HL-60 (cell line): ENCODE data around the gene FN1.

Experiments used
- DNase-seq, 2 experiments: peaks; one replicate each; pipeline ENCODE4 v3.0.0-alpha.2; 2010 to 2020; ENCODE audit warnings: low read depth in 1 of 2, low spot score in 1 of 2
- H3K27ac ChIP-seq: fragments of 250-450 bp; sonication (Bioruptor Pico); replicated peaks from 2 replicates; pipeline ENCODE4 v1.5.1; 2020; ENCODE audit warnings: mild to moderate bottlenecking, moderate library complexity
- H3K27me3 ChIP-seq: fragments of 250-450 bp; sonication (Bioruptor Pico); 2 replicates; pipeline ENCODE4 v1.5.1; 2021; ENCODE audit warnings: mild to moderate bottlenecking, moderate library complexity; ENCODE audit not compliant: insufficient read depth, poor library complexity, severe bottlenecking
- H3K4me3 ChIP-seq: replicated peaks from 2 replicates; pipeline ENCODE4 v1.5.1; 2011; ENCODE audit warnings: mild to moderate bottlenecking, control low read depth, low read length; ENCODE audit not compliant: insufficient read depth
- CTCF ChIP-seq: IDR thresholded peaks from one replicate; pipeline ENCODE4 v1.5.1; 2011; ENCODE audit warnings: low read length, control low read depth, inconsistent platforms; ENCODE audit not compliant: insufficient read depth
- GABPA ChIP-seq: IDR thresholded peaks from 2 replicates; pipeline ENCODE4 v1.6.1; 2012; ENCODE audit warnings: low read depth
- POLR2AphosphoS5 ChIP-seq: IDR thresholded peaks from 2 replicates; pipeline ENCODE4 v1.6.1; 2012; ENCODE audit warnings: low read depth
- REST ChIP-seq: IDR thresholded peaks from 2 replicates; pipeline ENCODE4 v1.6.1; 2012; ENCODE audit warnings: low read depth; ENCODE audit not compliant: insufficient replicate concordance
- SPI1 ChIP-seq: IDR thresholded peaks from 2 replicates; pipeline ENCODE4 v1.6.1; 2012; ENCODE audit warnings: low read depth, mild to moderate bottlenecking, borderline replicate concordance

FN1 gene

GRCh38 chr2:215476424-215476823, 40.6 kb upstream of the FN1 start:
- no peak overlapping the region for H3K27ac ChIP-seq

GRCh38 chr2:215466097-215466909, 30.4 kb upstream of the FN1 start:
- Histone ChIP-seq H3K4me3 (no peak overlapping the region), H3K27ac (no peak overlapping the region), H3K27me3 (no peaks in the 10 kb centered on the region)
- TF ChIP-seq GABPA (no peak), CTCF (no peak), REST (no peak), POLR2AphosphoS5 (no peak), SPI1 (no peak)
- DNase-seq = no peak

More at GRCh38 chr2:215476424-215476823, 40.6 kb upstream of the FN1 start:
- TF ChIP-seq SPI1 = no peak
- no peak for TF ChIP-seq CTCF
- TF ChIP-seq REST = no peak
- TF ChIP-seq POLR2AphosphoS5 = no peak
- H3K27me3 ChIP-seq = peaks cover 3% of the 10 kb centered on the region
- no peak overlapping the region for H3K4me3 ChIP-seq
- DNase-seq = no peak

GRCh38 chr2:215465256-215465655, 29.4 kb upstream of the FN1 start:
- no peak overlapping the region for H3K27ac ChIP-seq
- peaks cover under 1% of the 10 kb centered on the region for H3K27me3 ChIP-seq
- TF ChIP-seq CTCF (no peak), SPI1 (no peak), POLR2AphosphoS5 (no peak), GABPA (no peak), REST (no peak)
- DNase-seq = no peak
- H3K4me3 ChIP-seq = no peak overlapping the region
